ENCODE data around the gene MEGF9.
"Not testable (repeated sequence)": the region's sequence is repeated elsewhere in the genome, so short reads cannot be mapped to it uniquely, and the experiment has no call there.

The MEGF9 gene

DNA sequence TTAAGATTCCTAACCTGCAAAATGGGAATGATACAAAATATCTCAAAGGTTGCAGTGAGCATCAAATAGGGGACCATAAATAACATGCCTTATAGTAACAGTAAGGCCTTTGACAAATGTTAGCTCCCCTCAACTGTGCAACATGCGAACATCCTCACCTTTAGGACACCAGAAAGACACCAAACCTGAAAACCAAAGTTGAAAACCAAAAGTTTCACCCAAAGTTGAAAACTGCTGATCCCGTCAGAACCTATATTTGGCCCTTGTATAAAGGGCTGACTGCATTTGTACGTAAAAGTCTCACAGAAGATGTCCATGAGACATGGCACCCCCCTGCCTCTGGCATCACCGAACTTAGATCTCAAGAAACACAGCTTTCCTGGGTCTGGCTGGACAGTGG, 146.4 kb downstream of the MEGF9 start:
- no peak for DNase-seq

DNA sequence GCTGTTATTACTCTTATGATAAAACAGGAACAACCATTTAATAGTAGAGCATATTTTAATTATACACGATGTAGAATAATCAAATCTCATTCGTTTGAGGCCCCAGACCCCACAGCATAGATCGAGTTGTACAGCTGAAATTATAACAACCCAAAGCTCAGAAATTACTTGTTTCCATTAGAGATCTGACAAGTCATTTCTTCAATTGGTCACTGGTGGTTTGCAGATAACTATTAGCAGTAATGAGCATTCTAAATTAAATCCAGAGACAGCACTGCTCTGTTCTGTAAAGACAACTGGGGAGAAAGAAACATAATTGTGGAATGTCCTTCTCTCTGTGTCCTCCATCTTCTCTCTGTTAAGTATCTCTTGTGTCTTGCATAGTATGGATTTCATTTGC, 147.2 kb downstream of the MEGF9 start:
- no peak for DNase-seq

DNA sequence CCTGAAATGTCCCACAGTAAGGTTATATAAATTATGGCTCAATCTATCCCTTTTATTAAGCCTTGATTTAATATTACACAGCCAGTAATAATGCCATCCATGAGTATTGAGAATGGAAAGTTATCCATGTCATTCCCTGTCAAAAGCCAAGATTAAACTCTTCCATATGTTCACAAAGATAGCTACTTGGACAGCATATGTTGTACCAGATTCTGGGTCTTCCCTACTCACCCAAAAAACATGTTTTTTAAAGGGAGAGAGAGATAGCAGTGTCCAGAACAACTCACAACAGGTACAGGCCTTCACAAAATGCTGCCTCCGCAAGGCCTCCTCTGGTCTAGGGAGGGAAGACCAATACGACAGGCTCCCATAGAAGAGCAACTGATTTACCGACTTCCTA, 149.7 kb downstream of the MEGF9 start:
- no peak for DNase-seq

DNA sequence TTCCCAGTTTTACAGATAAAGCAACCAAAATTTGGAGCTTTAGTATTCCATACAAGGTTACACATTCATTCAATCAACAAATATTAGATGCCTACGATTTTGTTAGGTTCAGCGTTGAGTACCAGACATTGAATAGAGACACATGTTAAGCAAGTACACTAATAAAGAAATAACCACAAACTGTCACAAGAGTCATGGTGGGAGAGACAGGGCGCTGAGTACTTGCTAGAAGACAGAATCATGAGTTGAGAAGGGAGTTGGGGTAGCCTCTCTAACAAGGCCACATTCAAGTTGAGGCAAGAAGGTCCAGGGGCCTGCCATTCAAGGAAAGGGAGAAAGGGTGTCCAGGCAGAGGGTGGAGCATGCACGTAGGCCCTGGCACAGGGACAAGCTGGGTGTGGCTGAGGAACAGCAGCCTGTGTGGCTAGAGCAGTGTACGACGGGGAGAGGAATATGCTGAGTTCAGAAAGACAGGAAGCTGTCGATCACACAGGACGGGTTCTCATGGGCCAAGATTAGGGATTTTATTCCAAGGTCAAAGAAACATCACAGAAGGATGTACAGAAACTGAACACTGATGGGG, 151.3 kb downstream of the MEGF9 start:
- DNase-seq: no peak

DNA sequence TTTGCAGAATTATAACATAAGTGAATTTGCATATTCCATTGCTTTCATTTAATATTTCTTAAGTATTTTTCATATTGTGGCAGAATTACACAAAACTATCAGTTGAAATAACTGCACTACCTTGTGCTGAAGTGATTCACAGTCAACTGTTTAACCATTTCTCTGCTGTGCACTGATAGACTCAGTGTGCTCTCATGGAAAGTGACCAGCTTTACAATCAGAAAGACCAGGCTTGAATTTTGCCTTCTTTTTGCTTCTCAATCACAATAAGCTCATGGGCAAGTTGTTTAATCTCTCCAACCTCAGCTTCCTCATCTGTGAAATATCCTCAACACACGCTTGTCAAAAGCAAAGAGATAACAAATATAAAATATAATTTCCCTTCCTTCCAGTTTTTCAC, 152.6 kb downstream of the MEGF9 start:
- no peak for DNase-seq

DNA sequence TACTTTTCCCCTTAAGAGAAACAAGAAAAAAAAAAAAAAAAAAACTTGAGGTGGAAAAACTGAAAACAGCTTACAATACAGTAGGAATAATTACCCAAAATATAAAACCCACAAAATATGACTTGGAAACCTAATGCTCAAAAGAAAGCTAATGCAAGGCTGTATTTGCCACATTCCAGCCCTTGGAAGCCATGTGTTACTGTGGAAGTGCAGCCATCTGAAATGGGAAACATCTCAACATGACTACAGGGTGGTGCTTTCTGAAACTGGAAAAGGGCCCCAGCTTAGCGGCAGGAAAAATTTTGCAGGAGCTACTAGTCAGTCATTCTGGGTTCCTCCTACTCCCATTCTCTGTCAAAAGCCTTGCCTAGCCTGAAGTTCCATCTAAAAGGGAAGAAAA, 154.7 kb downstream of the MEGF9 start:
- DNase-seq: no peak

DNA sequence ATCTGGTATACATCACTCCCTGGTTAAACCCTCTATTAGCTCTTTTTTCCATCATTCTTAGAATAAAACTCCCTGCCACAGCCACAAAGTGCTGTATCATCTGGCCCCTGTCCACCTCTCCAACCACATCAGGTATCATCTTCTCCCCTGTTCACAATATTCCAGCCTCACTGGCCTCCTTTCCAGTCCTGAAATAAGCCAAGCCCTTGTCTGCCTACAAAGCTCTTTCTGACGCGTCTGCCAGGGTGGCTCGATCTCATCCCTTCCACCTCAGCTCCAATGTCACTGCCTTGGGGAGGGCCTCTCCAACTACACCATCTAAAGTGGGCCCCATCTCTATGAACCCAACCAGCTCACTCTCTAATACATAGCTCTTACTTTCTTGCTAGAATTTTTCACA, 155.8 kb downstream of the MEGF9 start:
- DNase-seq: no peak

DNA sequence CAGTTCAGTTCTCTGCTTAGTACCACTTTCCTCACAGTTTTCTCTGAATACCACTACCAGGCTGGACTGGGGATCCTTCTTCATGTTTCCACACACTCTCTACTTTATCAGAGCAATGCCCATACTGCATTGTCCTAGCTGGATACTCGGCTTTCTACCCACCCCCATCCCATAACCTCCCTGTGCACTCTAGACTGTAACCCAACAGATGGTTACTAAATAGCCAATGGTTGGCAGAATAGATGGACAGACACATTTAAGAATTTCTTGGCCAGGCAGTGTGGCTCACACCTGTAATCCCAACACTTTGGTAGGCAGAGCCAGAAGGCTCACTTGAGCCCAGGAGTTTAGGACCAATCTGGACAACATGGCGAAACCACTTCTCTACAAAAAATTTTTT, 157.1 kb downstream of the MEGF9 start:
- DNase-seq: no peak

DNA sequence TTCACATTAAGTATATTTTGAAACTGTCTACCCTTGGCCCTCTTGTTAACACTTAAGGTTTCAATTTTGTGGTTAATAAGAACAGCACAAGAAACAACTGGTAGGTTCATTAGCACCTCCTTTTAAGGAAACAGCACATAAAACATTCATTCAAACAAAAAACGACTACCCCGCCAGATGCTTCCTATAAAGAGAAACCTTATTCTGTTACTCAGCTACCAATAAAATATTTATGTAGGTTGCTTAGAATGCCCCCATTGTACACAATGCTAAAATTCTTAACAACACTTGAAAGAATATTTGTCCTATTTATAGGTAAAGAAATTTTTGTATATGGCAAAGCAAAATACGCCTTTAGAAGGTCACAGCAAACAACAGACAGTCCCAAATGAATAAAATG, 157.5 kb downstream of the MEGF9 start:
- DNase-seq: no peak

DNA sequence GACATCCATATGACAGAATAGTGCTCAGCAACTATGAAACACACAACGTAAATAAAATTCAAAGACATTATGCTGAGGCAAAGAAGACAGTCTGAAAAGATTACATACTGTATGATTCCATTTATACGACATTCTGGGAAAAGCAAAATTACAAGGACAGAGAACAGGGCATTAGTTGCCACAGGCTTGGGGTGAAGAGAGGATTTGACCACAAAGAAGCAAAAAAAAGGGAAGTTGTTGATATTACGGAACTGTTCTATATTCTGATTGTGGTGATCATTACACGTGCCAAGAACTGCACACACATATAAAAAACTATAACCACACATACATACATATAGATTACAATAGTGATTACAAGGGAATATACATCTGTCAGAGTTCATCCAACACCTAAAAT, 158.4 kb downstream of the MEGF9 start:
- DNase-seq: no peak

DNA sequence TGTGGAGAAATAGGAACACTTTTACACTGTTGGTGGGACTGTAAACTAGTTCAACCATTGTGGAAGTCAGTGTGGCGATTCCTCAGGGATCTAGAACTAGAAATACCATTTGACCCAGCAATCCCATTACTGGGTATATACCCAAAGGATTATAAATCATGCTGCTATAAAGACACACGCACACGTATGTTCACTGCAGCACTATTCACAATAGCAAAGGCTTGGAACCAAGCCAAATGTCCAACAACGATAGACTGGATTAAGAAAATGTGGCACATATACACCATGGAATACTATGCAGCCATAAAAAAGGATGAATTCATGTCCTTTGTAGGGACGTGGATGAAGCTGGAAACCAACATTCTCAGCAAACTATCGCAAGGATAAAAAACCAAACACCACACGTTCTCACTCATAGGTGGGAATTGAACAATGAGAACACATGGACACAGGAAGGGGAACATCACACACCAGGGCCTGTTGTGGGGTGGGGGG, 162.0 kb downstream of the MEGF9 start:
- not testable (repeated sequence) for DNase-seq
